HG03457 (cell line): ENCODE results near the gene CWF19L2.
"Not testable (repeated sequence)": the region's sequence is repeated elsewhere in the genome, so short reads cannot be mapped to it uniquely, and the experiment has no call there.

Source experiments
- ATAC-seq: cut with Tn5 transposase; IDR thresholded peaks from one replicate; pipeline ENCODE4 v1.9.1; 2021; ENCODE audit warnings: moderate number of reproducible peaks; ENCODE audit not compliant: unreplicated experiment

Gene CWF19L2

GRCh38 chr11:107439586-107440167, 17.9 kb downstream of the CWF19L2 start:
- no peak for ATAC-seq

DNA sequence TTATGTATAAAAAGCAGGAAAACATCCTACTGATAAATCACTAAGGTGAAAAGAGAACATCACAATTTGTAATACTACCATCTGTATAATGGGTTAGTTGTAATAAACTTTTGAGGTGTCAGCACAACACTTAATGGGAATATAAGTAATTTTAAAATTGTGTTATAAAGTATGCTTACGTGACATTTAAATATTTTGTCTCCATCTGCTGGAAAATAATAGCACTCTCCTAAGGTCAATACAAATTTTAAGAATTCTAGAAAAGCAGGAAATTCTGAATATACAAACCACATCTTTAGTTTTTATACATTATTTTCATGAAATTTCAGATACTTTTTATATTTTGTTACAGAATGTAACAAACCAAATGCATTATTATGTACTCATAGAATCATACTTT, 19.5 kb downstream of the CWF19L2 start:
- ATAC-seq = no peak

GRCh38 chr11:107430525-107430924, 27.1 kb downstream of the CWF19L2 start:
- no peak for ATAC-seq

DNA sequence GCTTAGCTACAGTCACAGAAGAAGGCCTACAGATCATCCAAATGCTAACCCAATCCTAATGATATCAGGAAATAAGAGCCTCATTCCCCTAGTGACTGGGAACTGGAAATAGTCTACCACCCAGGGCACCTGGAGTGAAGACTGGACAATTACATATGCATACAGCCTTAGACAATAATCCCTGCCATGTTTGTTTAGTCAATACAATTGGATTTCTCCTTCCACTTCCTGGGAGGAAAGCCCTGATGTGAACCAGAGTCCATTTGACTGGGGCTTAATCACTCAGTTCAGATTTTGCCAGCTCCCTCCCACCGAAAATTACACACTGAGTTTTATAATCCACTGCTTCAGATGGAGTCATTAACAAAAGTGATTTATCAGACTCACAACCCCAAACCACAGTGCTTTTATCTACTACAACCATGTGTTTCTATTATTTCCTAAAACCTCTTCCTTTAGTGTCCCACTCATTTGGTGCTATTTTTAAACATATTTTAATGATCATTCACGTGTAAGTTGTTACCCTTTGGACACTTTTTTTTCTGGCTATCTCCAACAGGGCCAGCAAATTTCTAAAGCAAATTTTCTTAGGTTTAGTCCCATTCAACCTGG, 29.9 kb downstream of the CWF19L2 start:
- no peak for ATAC-seq

- no peak for ATAC-seq
Measured at GRCh38 chr11:107413352-107413751, 44.3 kb downstream of the CWF19L2 start.

GRCh38 chr11:107408762-107409211, 48.8 kb downstream of the CWF19L2 start:
- no peak for ATAC-seq

- ATAC-seq = no peak
Measured at GRCh38 chr11:107405260-107405659, 52.4 kb downstream of the CWF19L2 start.

GRCh38 chr11:107401131-107401530, 56.5 kb downstream of the CWF19L2 start:
- not testable (repeated sequence) for ATAC-seq

- ATAC-seq = no peak
Measured at GRCh38 chr11:107397357-107397756, 60.3 kb downstream of the CWF19L2 start.

DNA sequence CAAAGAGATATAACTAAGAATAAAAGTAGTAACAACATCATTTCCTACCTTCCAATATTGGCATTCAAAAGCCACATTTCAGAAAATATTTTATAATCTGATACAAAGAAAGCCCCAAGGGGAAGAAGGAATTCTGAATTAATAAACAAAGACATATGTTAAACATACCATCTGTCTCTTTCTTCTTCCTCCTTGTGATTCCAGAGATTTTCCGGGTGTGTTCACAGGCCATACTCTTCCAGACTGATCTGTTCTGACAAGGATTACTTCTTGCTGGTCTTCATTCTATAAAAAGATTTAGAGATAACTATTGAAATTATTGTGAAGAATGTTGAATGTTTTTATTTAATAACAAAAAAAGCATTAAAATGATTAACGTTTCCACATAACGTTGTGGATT, 65.0 kb downstream of the CWF19L2 start:
- ATAC-seq = no peak

DNA sequence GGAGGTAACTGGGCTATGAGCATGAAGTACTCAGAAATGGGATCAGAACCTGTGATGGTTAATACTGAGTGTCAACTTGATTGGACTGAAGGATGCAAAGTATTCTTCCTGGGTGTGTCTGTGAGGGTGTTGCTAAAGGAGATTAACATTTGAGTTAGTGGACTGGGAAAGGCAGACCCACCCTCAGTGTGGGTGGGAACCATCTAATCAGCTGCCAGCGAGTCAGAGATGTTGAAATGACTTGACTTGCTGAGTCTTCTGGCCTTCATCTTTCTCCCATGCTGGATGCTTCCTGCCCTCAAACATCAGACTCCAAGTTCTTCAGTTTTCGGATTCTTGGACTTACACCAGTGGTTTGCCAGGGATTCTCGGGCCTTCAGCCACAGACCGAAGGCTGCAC, 66.9 kb downstream of the CWF19L2 start:
- ATAC-seq = not testable (repeated sequence)

DNA sequence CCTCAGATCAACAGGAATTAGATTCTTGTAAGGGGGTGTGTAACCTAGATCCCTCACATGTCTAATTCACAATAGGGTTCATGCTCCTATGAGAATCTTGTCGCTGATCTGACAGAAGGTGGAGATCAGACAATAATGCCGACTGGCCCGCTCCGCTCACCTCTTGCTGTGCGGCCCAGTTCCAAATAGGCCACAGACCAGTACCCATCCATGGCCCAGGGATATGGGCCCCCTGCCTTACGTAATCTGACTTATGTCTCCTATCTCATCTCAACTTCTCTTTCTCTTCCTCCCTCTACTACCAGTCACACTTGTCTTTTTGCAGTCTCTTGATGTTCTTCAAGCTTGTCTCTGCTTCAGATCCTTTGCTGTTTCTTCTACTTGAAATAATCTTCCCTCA, 70.0 kb downstream of the CWF19L2 start:
- no peak for ATAC-seq

DNA sequence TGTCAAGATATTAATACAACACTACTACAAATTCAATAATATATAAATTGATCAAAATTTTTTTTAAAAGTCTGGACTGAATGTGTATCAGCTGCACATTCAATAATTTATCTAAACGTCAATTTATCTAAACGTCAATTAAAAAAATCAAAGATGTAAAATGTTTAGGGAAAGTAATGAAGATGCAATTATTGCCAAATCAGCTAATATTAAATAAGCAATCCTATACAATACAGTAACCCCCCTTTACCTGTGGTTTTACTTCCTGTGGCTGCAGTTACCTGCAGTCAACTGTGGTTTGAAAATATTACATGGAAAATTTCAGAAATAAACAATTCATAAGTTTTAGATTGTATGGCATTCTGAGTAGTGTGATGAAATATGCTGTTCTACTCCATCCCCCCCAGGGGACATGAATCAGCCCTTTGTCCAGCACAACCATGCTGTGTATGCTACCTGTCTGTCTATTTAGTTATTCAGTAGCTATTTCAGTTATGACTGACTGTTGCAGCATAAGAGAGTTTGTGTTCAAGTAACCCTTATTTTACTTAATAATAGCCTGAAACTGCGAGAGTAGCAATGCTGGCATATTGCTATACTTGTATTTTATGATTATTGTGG, 72.2 kb downstream of the CWF19L2 start:
- no peak for ATAC-seq

DNA sequence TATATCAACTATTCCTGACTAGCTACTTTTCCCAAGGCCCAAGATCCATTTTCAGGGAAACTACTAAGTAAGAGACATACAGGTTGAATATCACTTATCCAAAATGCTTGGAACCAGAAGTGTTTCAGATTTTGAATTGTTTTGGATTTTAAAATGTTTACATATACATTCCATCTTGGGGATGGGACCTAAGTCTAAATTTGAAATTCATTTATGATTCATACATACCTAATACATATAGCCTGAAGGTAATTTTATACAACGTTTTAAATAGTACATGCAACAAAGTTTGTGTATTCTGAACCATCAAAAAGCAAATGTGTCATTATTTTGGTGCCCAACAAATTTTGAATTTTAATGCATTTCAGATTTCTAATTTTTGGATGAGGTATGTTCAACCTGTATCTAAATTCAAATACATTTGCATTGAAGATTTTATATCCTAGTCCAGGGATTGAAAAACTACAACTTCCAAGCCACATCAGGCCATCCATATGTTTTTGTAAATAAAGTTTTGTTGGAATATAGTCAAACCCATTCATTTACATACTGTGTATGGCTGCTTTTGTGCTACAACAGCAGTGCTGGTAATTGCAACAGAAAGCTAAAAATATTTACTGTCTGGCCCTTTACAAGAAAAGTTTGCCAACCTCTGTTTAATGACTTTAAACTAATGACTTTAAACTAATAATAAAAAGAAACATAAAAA, 73.3 kb downstream of the CWF19L2 start:
- no peak for ATAC-seq

GRCh38 chr11:107372439-107372838, 85.2 kb downstream of the CWF19L2 start:
- ATAC-seq = no peak

DNA sequence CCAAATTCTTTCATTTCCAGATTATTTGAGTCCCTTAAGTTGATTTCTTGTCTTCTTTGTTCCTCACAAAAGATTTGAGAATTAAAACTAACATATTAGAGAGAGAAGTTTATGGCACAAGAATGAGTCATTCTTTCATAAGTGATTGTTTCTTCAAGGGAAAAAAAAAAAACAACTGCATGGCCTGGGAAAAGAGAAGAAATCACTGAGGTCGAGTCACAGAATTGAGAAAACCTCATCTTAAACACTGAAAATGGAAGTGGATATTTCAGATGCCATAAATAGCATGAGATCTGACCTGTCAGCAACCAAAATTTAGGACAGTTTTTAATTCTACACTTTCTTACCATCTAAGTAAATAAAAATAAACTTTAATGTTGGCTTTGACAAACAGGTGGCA, 87.2 kb downstream of the CWF19L2 start:
- no peak for ATAC-seq

GRCh38 chr11:107359701-107360100, 97.9 kb downstream of the CWF19L2 start:
- no peak for ATAC-seq

DNA sequence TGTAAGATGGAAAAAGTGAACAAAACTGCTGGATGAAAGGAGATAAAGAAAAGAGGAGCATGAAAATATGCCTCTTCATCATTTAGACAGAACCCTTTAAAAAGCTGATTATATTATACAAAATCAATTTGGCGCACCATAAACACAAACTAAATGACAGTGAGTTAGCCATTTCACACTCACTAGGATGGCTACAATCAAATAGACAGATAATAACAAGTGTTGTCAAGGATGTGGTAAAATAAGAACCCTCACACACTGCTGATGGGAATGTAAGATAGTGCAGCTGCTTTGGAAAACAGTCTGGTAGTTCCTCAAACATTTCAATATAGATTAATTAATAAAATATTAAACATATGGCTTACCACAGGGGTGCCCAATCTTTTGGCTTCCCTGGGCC, 99.7 kb downstream of the CWF19L2 start:
- ATAC-seq = no peak

GRCh38 chr11:107354780-107355179, 102.8 kb downstream of the CWF19L2 start:
- ATAC-seq = no peak

GRCh38 chr11:107337917-107338316, 119.7 kb downstream of the CWF19L2 start:
- ATAC-seq = no peak

- ATAC-seq = no peak
Measured at GRCh38 chr11:107331728-107332127, 125.9 kb downstream of the CWF19L2 start.

DNA sequence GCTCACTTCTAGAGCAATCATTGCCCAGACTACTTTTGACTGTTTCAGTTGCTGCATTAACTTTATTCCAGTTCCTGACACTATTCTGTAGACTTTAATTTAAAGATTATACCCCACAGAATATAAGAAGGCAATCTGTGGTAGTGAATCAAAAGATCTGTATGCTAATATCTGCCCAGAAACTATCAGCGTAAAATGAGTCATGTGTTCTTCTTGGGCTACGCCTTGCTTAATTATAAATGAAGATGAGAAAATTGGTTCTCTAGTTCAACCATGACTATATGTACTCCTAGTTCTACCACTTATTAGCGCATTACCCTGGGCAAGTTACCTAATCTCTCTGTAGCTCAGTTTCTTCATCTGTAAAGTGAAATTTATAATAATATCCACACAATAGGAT, 128.5 kb downstream of the CWF19L2 start:
- ATAC-seq = no peak
